K562 (cell line): ENCODE results near the gene NCAPD2. TPM values are rescaled to one million over a fixed set of nuclear protein-coding genes. Genes with fewer than 3 reads are reported as not detected.

Experiments used
- ATAC-seq: fragments of 200-7000 bp; cut with Tn5 transposase; 3 replicates; pipeline ENCODE4 v1.9.1; 2020; ENCODE audit warnings: moderate library complexity
- BruUV-seq: library from RNA; stranded (reverse); fragments of 400-500 nt; replicated peaks from 2 replicates; lab custom pipeline; 2021; lab: Mats Ljungman, UMichigan
- CTCF ChIA-PET: fragments of 300-600 bp; formaldehyde crosslinking; extraction: SDS; loops from one replicate; lab custom pipeline; 2021; ENCODE audit warnings: low intra/inter-chr PET ratio; lab: Yijun Ruan, JAX
- POLR2A ChIA-PET: fragments of 300-600, 350-650 bp; sonication (Branson Sonifier 250); formaldehyde crosslinking; extraction: SDS; loops from one replicate; lab custom pipeline; 2021; ENCODE audit warnings: antibody characterized with exemption, inconsistent platforms; lab: Yijun Ruan, JAX
- DNase-seq, 4 experiments: peaks; one replicate each; pipeline versions ENCODE4 v3.0.0 to v3.0.0-alpha.2; 2011 to 2018; ENCODE audit warnings: low spot score in 3 of 4, mixed read lengths in 3 of 4; ENCODE audit errors: extremely low read depth in 1 of 4
- FAIRE-seq: peaks from 2 replicates; lab custom pipeline; 2011; peaks lifted over from hg19 to GRCh38; lab: Jason Lieb, UNC
- H2AFZ ChIP-seq: 2 replicates; pipeline ENCODE4 v1.6.0; 2011; ENCODE audit warnings: low read depth, low read length, control low read depth, inconsistent platforms
- H3K27ac ChIP-seq: fragments of 200-600 bp; 3 replicates; pipeline ENCODE4 v1.8.0; 2011; ENCODE audit warnings: low read depth, mild to moderate bottlenecking, control low read depth, inconsistent platforms, low read length, moderate library complexity, mixed read lengths; ENCODE audit errors: extremely low read depth
- H3K27me3 ChIP-seq, 2 experiments: fragments of 300-600 bp in 1 of 2; 2 replicates in 1 of 2; 3 replicates in 1 of 2; pipeline versions ENCODE4 v1.6.0 to v1.8.0; 2011; ENCODE audit warnings: inconsistent platforms in 2 of 2, low read length in 2 of 2, mild to moderate bottlenecking in 1 of 2, mixed read lengths in 1 of 2, moderate library complexity in 1 of 2; ENCODE audit not compliant: control insufficient read depth in 2 of 2, insufficient read depth in 2 of 2
- H3K36me3 ChIP-seq: fragments of 300-600 bp; 3 replicates; pipeline ENCODE4 v1.8.0; 2011; ENCODE audit warnings: mild to moderate bottlenecking, low read length, inconsistent platforms; ENCODE audit not compliant: control insufficient read depth, insufficient read depth
- H3K4me1 ChIP-seq, 2 experiments: fragments of 200-600 bp in 1 of 2; replicated peaks in 1 of 2; 2 replicates in 1 of 2; 3 replicates in 1 of 2; pipeline versions ENCODE4 v1.5.1 to v1.8.0; 2011; ENCODE audit warnings: inconsistent platforms in 2 of 2, low read length in 2 of 2, mild to moderate bottlenecking in 1 of 2, mixed read lengths in 1 of 2, moderate library complexity in 1 of 2; ENCODE audit not compliant: control insufficient read depth in 2 of 2, insufficient read depth in 2 of 2
- H3K4me2 ChIP-seq: 2 replicates; pipeline ENCODE4 v1.6.1; 2011; ENCODE audit warnings: low read length, control low read depth, inconsistent platforms, mixed read lengths; ENCODE audit not compliant: insufficient read depth
- H3K4me3 ChIP-seq: fragments of 200-600 bp; sonication (generic), shearing (Covaris generic); 2 replicates; pipeline ENCODE4 v1.5.1; 2016; ENCODE audit warnings: control low read depth, inconsistent platforms
- H3K79me2 ChIP-seq: fragments of 200-600 bp; 3 replicates; pipeline ENCODE4 v1.8.0; 2011; ENCODE audit warnings: low read length, inconsistent platforms; ENCODE audit not compliant: control insufficient read depth, insufficient read depth
- H3K9ac ChIP-seq, 2 experiments: 2 replicates each; pipeline versions ENCODE4 v1.6.0 to v1.6.1; 2011; ENCODE audit warnings: low read depth in 2 of 2, low read length in 2 of 2, control low read depth in 1 of 2, inconsistent platforms in 1 of 2, mild to moderate bottlenecking in 1 of 2, mixed read lengths in 1 of 2; ENCODE audit not compliant: insufficient read depth in 1 of 2
- H3K9me1 ChIP-seq: one replicate; pipeline ENCODE4 v1.6.0; 2011; ENCODE audit warnings: inconsistent platforms, mild to moderate bottlenecking, low read length, moderate library complexity; ENCODE audit not compliant: control insufficient read depth, insufficient read depth
- H3K9me3 ChIP-seq: replicated peaks from 2 replicates; pipeline ENCODE4 v1.5.1; 2011; ENCODE audit warnings: low read depth, low read length, inconsistent platforms; ENCODE audit not compliant: control insufficient read depth, insufficient read depth
- H4K20me1 ChIP-seq: replicated peaks from 2 replicates; pipeline ENCODE4 v1.6.1; 2011; ENCODE audit warnings: low read length, inconsistent platforms, mixed read lengths; ENCODE audit not compliant: control insufficient read depth, insufficient read depth
- CBFA2T3 ChIP-seq: fragments of 450-650 bp; IDR thresholded peaks from 2 replicates; pipeline ENCODE4 v1.6.1; 2017
- CBX5 ChIP-seq: IDR thresholded peaks from 2 replicates; pipeline ENCODE4 v1.6.1; 2014; ENCODE audit warnings: low read depth, borderline replicate concordance
- DIDO1 ChIP-seq: fragments of 450-650 bp; IDR thresholded peaks from 2 replicates; pipeline ENCODE4 v1.6.1; 2016; ENCODE audit warnings: low read depth, missing biosample characterization, missing genetic modification characterization
- EP400 ChIP-seq: fragments of 450-650 bp; IDR thresholded peaks from 2 replicates; pipeline ENCODE4 v1.6.1; 2017; ENCODE audit warnings: antibody characterized with exemption, mild to moderate bottlenecking, moderate library complexity
- HMG20B ChIP-seq: fragments of 250-450 bp; sonication (Bioruptor Pico); IDR thresholded peaks from 2 replicates; pipeline ENCODE4 v1.5.0; 2021; ENCODE audit warnings: mild to moderate bottlenecking
- MBD2 ChIP-seq: sonication (generic); IDR thresholded peaks from 2 replicates; pipeline ENCODE4 v1.6.1; 2016; ENCODE audit warnings: low read depth, borderline replicate concordance
- PCBP1 ChIP-seq: fragments of 200-400 bp; formaldehyde crosslinking; IDR thresholded peaks from 2 replicates; pipeline ENCODE4 v1.6.1; 2018; ENCODE audit warnings: mild to moderate bottlenecking, low read depth, low read length; ENCODE audit not compliant: poor library complexity, severe bottlenecking
- PYGO2 ChIP-seq: fragments of 450-650 bp; IDR thresholded peaks from 2 replicates; pipeline ENCODE4 v1.6.1; 2016; ENCODE audit warnings: mild to moderate bottlenecking, missing genetic modification characterization, moderate library complexity, missing compliant biosample characterization
- RBBP5 ChIP-seq: fragments of 200-600 bp; sonication (generic); IDR thresholded peaks from 2 replicates; pipeline ENCODE4 v1.6.1; 2012; ENCODE audit warnings: borderline replicate concordance, mild to moderate bottlenecking, low read length, control low read depth, inconsistent platforms; ENCODE audit not compliant: insufficient read depth, poor library complexity, severe bottlenecking
- SMARCA5 ChIP-seq: fragments of 450-650 bp; IDR thresholded peaks from 2 replicates; pipeline ENCODE4 v1.6.1; 2016
- ZBTB40 ChIP-seq, 2 experiments: fragments of 450-650 bp in 1 of 2; sonication (generic) in 1 of 2; formaldehyde crosslinking in 1 of 2; IDR thresholded peaks; 2 replicates each; pipeline versions ENCODE4 v1.7.1 to v1.9.0; 2016 to 2022; ENCODE audit warnings: inconsistent platforms in 1 of 2, mild to moderate bottlenecking in 1 of 2, missing genetic modification reagents in 1 of 2
- ZFP36 ChIP-seq: fragments of 150-350 bp; IDR thresholded peaks from 2 replicates; pipeline ENCODE4 v1.6.1; 2018; ENCODE audit warnings: low read length, low read depth; ENCODE audit not compliant: partially characterized antibody
- ZNF445 ChIP-seq: fragments of 250-450 bp; sonication (Bioruptor Pico); IDR thresholded peaks from 2 replicates; pipeline ENCODE4 v1.4.0; 2020; ENCODE audit warnings: low read depth, mild to moderate bottlenecking, moderate library complexity
- ZNF780A ChIP-seq: fragments of 250-450 bp; sonication (Bioruptor Pico); IDR thresholded peaks from 2 replicates; pipeline ENCODE4 v1.5.0; 2021; ENCODE audit warnings: mild to moderate bottlenecking
- WGBS: fragments of 100-300 bp; shearing (Covaris generic); methylation state at CpG from one replicate; pipeline ENCODE4 v1.1.6; 2016; ENCODE audit warnings: low coverage, mixed read lengths; ENCODE audit not compliant: insufficient coverage; ENCODE audit errors: missing lambda C conversion rate; 5-methylcytosine and 5-hydroxymethylcytosine counted together
- in situ Hi-C: fragments of 300-500 bp; cut with MboI; formaldehyde crosslinking; loops from 4 replicates; pipeline ENCODE4 v1.15.0; 2018; ENCODE audit warnings: inconsistent platforms, mixed read lengths
- intact Hi-C: fragments of 100-400 bp; cut with micrococcal nuclease; formaldehyde crosslinking; loops from 2 replicates; pipeline ENCODE4 v1.14.2; 2022
- polyA plus RNA-seq, 8 experiments: library from polyadenylated mRNA; depleted of rRNA in 4 of 8; stranded (reverse) in 5 of 8; unstranded in 3 of 8; fragments of >200 nt; fragmentation: Nextera tagmentation in 2 of 8; fragmentation: Illumina TruSeq in 1 of 8; extraction: Ambion mirVana in 2 of 8; extraction: Trizol in 1 of 8; gene quantifications; 2 replicates each; pipeline versions ENCODE4 v1.2.1 to v1.2.3, GENCODE V29; 2011 to 2014; ENCODE audit warnings: inconsistent platforms in 1 of 8, missing spikeins in 1 of 8
- total RNA-seq, 7 experiments: library from RNA; depleted of rRNA in 6 of 7; stranded (reverse); fragments of >200 nt in 6 of 7; fragmentation: Illumina TruSeq in 2 of 7; extraction: Trizol in 2 of 7; gene quantifications; 2 replicates each; pipeline versions ENCODE4 v1.2.1 to v1.2.3, GENCODE V29; 2011 to 2021; ENCODE audit warnings: low replicate concordance in 1 of 7

The NCAPD2 gene
- total and polyA plus RNA-seq, 9 of the 15 experiments (the other 6 are each of a cell fraction or from before 2014, with no cell fraction given): 16.9 to 93.7 (median 68.3) TPM

- in situ Hi-C loops (no loop called here), intact Hi-C loops (loop anchor here (10.0 kb wide), 1 partner anchor 270 kb away; the partner anchor contains the start of genes GPR162 and P3H3)
- H3K36me3 ChIP-seq: peaks cover 32% of the 10 kb centered on the region; the same call in 2 of the 3 replicates
- ChIA-PET POLR2A (interaction anchor here (0.6 kb wide), 2 partner anchors 27 to 142 kb away, joined by 3 read pairs; no protein-coding TSS in a partner anchor), CTCF (no interaction called here)
- H3K27me3 ChIP-seq: no peaks in the 10 kb centered on the region
- no peaks in the 10 kb centered on the region for H4K20me1 ChIP-seq
- H3K4me2 ChIP-seq: no peak overlapping the region
- ATAC-seq: no peak
- BruUV-seq: no TSS peak
- no peaks in the 10 kb centered on the region for H3K9me3 ChIP-seq
- no peak overlapping the region for H3K4me3 ChIP-seq
- FAIRE-seq: no peak
- H3K9me1 ChIP-seq: no peaks in the 10 kb centered on the region
- H3K79me2 ChIP-seq: no peaks in the 10 kb centered on the region
- H3K27ac ChIP-seq: no peak overlapping the region
- H3K4me1 ChIP-seq: peaks cover 2 to 29% of the 10 kb centered on the region in 2 experiments; a peak in 4 of 5 replicates
- 94% methylated on average over 20 of the region's 61 CpGs for WGBS
- H2AFZ ChIP-seq: no peak overlapping the region
- H3K9ac ChIP-seq: no peak overlapping the region
- DNase-seq: no peak
- TF ChIP-seq CBX5 (no peak), RBBP5 (no peak), EP400 (no peak), CBFA2T3 (no peak), ZNF780A (no peak), ZBTB40 (IDR thresholded peaks at IDR 0.05) (no peak), ZBTB40 (CRISPR knock-in tag; IDR thresholded peaks at IDR 0.05) (no peak), PCBP1 (no peak), DIDO1 (tag) (no peak), HMG20B (no peak), SMARCA5 (no peak), ZNF445 (no peak), PYGO2 (tag) (no peak), ZFP36 (no peak), MBD2 (no peak)
Measured at GRCh38 chr12:6555018-6555691, 61.3 kb downstream of the NCAPD2 start.
